Retina (tissue), 1 donor: Measurements from ENCODE around the gene RALGDS.

ENCODE experiments used
- DNase-seq: peaks from one replicate; pipeline ENCODE4 v3.0.0-alpha.2; 2016

RALGDS gene

GRCh38 chr9:133134388-133135145, 13.5 kb upstream of the RALGDS start:
- no peak for DNase-seq

GRCh38 chr9:133133681-133134387, 12.8 kb upstream of the RALGDS start:
- DNase-seq, result no peak

- DNase-seq, result no peak
These were observed 11.1 kb upstream of the RALGDS start for GRCh38 chr9:133132174-133132573.

DNA sequence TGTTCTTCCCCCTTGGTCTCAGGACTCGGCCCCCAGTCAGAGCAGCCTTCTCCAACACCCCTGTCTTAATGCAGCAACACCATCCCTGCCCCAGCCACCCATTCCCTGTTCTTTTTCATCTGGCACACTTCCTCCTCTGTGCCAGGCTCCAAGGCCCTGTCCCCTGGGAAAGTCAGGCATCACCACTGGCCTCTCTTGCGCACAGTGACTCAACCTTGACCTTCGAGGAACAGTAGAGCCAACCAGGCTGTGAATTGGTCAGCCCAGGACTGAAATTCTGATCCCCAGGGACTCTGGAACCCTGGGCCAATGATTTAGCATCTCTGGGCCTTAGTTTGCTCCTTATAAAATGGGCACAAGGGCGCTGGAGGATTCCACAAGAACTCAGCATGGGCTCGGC, 10.5 kb upstream of the RALGDS start:
- DNase-seq, result no peak

DNA sequence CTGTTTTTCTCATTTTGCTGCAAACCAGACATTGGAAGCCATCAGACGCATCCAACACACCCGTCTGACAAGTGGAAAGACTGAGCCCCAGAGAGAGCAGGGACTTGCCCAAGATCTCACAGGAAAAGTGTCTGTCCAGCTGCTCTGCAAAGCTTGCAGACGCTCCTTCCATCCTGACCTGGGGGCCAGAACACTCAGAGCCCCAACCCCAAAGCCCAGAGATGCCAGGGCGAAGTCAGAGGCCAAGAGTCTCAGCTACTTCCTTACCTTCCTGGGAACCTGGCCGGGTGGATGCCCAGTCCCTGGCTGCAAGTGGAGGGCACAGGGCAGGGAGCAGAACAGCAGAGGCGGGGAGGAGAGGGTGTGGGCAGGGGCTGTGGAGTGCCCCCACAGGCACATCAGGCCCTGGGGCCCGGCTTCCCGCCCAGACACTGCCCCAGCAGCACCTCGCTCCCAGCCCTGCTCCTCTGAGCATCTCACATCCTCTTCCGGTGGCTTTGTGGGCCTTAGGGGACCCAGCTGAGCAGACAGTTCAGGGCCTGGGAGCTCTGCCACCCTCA, 9.7 kb upstream of the RALGDS start:
- no peak for DNase-seq

DNA sequence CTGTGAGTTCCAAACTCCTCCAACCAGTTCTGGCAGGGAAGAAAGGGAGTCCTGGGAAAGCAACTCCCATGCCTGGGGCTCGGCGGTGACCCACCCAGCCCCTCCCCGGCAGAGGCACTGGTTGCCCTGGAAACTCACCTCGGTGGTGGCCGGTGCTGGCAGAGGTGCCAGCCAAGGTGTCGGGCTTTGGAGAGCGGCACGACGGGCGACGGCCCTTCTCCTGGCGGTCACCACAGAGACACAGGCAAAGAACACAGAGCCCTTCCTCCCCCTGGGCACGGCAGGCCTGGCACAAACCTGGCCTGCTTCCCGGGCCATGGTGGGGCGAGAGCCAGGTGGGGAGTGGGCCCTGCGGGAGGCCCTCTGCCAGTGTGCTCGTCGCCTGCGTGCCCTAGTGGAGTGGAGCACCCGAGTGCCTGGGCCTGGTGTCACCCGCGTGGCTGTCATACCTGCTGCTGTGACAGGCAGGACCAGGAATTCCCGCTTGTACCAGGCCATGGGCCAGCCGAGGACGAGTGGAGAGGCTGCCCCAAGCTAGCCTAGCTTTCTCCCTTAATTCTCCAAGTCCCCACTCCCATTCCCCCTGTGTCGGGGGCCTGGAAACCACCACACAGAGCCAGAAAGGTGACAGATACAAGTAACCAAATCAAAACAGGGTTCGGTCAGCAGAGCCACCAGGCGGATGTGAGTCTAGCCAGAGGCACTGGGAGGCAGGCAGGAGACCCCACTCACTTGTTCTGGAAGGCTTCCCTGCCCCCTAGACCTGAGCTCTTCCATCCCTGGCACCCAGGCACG, 8.2 kb upstream of the RALGDS start:
- DNase-seq, result no peak

DNA sequence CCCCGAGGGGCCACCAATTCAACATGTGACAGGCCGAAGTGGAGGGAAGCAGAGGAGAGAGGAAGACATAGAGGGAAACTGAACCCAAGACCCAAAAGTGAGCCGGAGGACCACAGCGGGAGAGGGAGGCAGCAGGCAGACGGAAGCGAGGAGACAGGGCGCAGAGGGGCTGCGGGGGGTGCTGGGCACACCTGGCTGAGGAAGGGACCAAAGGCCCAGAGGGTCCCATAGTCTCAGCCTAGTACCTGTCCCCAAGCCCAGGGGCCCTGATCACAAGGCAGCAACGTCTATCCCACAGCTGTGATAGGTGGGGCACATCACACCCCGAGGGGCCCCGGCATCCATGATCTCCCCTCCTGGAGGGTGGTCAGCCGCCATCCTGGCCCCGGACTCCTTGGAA, 7.1 kb upstream of the RALGDS start:
- no peak for DNase-seq

DNA sequence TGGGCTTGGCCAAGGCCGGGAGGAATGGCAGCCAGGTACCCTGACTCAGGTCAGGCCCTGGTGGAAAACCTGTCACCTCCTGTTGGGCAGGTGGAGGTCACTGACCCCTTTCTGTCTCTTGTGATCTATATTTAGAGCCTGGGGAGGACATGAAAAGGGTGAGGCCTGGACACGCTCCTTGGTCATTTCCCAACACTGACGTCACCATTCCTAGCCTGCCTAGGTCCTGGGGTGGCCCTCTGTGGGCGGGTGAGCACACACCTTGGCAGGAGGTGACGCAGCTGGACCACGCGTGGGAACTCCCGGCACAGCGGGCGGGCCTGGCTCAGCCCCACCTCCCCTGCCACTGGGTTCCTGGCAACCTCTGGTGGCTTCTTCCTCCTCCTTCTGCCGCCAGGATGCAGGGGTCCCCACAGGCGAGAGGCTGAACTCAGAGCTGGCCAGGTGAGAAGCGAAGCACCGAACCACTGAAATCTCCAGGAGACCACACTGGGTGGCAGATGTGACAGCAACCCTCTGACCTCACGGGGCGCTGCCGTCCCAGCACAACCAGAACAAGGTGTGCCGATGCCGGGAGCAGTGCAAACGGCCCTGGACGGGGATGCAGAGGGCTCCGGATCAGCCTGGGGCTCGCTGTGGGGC, 6.4 kb upstream of the RALGDS start:
- no peak for DNase-seq

- no peak for DNase-seq
These were observed 5.8 kb upstream of the RALGDS start for GRCh38 chr9:133126697-133127339.

DNA sequence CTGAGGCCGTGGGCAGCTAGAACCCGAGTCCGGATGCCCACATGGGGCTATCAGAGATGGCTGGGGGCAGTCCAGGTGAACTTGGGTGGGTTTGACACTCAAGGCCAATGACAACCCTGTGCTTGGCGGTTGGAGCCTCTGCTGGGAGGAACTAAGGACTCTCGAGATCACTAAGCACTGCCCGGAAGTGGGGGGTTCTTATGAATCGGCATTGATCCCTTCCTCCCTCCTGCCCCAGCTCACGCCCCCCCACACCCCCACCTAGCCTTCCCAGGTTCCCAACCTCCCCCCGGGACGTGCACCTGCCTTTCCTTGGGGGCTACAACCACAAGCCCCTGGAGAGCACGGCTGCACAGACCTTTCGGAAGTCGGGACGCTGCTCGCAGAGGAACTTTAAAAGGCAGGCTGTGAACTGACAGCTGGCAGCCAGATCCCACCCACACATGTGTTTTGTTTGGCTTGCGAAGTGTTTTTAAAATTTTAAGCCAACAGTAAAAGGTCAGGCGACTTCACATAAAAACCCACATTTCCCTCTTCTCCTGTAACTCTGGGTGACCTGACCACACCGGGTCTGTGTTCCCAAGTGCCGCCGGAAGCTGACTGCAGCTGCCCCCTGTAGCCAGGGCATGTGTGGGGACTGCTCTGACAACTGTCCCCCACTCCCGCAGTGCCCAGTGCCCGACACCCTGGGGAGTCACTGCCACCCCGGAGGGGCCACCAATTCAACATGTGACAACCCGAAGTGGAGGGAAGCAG, 5.1 kb upstream of the RALGDS start:
- DNase-seq, result no peak

GRCh38 chr9:133124907-133125275, 3.9 kb upstream of the RALGDS start:
- DNase-seq, result no peak

- no peak for DNase-seq
These were observed 3.3 kb upstream of the RALGDS start for GRCh38 chr9:133124123-133124906.

- peak; percentile 17 for DNase-seq
These were observed 2.0 kb upstream of the RALGDS start for GRCh38 chr9:133122935-133123611.

- no peak for DNase-seq
These were observed 1.5 kb upstream of the RALGDS start for GRCh38 chr9:133122605-133122934.

DNA sequence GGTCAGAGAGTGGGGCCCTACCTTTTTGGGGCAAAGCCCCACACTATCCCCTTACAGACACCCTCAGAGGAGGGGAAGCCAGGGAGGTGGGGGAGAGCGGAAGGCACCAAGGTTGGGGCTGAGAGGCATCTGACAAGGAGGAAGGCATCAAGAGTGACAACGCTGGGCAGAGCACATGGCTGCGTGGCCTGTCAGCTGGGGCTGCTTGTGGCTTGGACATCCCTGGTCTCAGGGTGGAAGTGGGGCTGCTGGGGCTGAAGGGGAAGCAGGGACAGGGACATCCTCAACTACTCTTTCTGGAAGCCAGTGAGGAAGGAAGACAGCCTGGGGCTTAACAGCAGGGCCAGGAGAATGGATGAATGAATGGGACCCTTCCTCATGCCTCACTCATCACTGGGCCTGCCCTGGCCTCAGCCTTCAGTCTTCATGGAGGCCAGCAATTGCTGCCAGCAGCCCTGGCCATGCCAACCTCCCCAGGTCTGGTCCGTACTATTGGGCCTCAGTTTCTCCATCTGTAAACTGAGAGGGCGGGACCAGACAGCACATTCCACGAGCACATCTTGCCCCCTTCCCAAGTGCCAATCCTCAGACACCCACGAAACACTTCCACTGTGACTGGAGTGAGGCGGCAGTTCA, 993 bp upstream of the RALGDS start:
- DNase-seq, result peak; percentile 11

DNA sequence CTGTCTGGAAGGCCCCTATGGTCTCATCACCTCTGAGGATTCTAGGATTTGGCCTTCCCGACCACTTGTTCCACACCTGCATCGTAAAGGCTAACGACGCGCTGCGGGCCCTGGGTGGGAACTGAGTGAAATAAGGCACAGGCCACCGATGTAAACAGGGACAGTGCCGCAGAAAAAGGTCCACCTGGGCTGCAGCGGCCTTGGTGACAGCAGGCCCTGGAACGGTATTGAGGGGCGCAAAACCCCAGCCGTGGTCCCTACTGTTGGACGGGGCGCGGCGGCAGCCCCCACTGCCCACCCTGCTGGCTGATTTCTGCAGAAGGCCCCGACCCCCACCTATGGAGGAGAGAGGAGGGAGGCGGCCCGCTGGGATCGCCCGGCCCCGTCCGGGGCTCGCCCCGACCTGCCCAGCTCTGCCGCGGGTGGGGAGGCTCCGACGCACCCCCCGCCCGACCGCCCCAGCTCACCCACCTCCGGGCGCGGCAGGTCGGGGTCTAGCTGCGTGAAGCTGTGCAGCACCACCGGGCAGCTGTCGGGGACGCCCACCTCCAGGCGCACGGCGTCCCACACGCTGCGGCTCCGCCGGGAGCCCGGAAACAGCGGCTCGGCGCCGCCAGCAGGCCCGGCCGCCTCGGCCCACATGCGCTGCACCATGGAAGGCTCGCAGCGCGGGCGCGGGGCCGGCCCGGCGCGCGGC, 391 bp downstream of the RALGDS start:
- peak; percentile 62 for DNase-seq

GRCh38 chr9:133119846-133120500, 1.1 kb downstream of the RALGDS start:
- DNase-seq, result no peak

- DNase-seq, result peak; percentile 82
These were observed 1.8 kb downstream of the RALGDS start for GRCh38 chr9:133119103-133119845.
